Measurements from ENCODE around the gene ABCC6.
"Not testable (repeated sequence)": the region's sequence is repeated elsewhere in the genome, so short reads cannot be mapped to it uniquely, and the experiment has no call there.

ABCC6 gene

DNA sequence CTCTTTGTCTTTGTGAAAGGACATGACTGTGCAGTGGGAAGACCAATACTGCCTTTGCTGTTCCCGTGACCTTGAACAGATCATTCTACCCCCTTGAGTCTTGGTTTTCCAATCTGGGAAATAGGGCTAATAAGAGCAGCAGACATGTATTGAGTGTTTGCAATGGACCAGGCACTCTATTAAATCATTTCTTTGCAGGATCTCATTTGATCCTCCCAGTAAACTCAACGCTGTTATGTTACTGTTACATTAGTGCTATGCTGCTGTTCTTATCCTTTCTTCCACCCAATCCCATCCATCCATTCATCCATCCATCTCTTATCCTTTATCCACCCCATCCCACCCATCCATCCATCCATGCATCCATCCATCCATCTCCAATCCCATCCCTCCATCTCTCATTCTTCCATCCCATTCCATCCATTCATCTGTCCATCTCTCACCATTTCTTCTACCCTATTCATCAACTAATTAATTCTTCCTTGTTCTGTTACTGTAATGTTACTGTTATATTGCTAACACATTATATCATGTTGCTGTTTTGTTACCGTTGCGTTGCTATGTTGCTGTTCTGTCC is 65.1 kb downstream of the ABCC6 start:
- DNase-seq = no peak

DNA sequence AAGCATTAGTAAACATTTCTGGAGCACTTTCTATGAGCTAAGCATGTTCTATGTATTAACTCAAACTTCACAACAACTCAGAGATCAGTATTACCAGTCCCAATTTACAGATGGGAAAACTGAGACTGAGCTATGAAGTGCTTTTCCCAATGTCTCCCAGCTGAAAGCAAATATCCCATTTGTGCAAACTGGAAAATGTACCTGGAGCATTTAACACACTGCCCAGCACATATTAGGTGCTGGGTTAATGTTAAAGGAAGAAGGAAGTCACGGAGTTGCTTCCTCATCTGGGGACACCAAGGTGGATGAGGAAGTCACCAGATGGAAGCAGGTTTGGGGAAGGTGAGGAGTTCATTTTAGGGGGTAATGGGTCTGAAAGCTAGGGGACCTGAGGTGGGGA is 66.1 kb downstream of the ABCC6 start:
- DNase-seq = no peak

DNA sequence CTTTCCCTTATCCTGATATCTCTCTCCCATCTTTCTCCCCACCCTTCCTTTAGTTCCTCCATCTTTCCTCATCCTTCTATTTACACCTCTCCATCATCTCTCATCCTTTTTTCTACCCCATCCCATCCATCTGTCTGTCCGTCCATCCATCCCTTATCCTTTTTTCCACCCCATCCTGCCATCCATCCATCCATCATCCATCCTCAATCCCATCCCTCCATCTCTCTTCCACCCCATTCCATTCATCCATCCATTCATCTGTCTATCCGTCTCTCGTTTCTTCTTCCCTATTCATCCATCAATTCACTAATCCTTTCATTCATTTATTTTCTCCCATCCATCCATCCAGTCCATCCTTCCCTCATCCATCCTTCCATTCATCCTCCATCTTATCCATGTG is 68.1 kb downstream of the ABCC6 start:
- DNase-seq = no peak

DNA sequence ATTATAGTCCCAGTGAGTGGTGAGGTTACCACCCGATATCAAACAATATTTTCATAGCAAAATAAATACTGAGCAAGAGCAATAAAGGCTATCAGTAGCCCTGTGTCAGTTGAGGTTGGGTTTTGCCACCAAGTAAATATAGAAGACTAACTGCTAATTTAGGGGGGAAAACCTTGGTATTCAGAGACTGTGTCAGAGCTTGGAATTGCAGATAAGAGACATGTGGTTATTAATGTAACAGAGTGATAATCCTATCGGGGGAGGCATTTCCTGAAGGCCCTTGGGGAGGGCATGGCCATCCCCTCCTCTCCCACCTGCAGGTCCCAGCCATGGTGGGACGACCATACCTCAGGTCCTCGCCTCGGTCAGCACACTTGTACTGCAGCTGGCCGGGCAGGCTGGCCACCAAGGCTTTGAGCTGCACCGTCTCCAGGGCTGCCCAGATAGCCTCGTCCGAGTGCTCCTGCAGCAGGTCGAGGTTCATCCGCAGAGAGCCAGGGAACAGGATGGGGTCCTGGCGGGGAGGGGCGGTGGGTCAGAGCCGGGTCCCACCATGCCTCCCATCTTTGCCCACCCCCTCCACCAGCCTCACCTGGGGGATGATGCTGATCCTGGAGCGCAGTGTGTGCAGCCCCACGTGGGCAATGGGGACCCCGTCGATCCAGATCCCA is 68.9 kb downstream of the ABCC6 start:
- DNase-seq = no peak

DNA sequence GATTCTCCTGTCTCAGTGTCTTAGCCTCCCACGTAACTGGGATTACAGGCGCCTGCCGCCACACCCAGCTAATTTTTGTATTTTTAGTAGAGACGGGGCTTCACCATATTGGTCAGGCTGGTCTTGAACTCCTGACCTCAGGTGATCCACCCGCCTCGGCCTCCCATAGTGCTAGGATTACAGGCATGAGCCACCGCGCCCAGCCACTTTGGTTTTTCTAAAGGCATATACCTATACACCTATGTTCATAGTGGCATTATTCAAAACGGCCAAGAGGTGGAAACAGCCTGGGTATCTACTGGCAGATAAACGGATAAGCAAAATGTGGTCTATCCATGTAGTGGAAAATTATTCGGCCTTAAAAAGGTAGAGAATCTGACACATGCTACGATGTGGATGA is 70.3 kb downstream of the ABCC6 start:
- not testable (repeated sequence) for DNase-seq

DNA sequence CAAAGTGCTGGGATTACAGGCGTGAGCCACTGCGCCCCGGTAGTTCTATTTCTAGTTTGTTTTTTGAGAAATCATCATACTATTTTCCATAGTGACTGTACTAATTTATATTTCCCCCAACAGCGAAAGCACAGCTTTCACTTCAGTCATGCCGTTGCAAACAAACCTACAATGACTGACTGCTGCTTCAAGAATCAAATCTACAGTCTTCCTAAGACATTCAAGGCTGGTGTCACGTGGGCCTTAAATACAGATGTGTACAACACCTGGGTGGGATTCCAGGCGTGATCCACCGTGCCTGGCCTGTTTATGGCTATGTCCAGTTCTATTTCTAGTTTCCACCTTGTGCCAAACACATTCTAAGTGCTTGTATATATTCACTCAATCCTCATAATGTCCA is 72.0 kb downstream of the ABCC6 start:
- DNase-seq = no peak

DNA sequence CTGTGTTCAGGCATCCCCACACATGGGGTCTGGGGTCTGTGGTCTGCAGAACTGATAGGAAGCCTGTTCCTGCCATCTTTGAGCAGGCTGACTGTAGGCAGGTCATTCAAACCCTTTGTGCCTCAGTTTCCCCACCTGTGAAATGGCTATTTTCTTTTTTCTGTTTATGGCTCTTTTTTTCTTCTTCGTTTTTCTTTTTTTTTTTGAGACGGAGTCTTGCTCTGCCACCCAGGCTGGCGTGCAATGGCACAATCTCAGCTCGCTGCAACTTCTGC is 72.5 kb downstream of the ABCC6 start:
- DNase-seq = no peak

DNA sequence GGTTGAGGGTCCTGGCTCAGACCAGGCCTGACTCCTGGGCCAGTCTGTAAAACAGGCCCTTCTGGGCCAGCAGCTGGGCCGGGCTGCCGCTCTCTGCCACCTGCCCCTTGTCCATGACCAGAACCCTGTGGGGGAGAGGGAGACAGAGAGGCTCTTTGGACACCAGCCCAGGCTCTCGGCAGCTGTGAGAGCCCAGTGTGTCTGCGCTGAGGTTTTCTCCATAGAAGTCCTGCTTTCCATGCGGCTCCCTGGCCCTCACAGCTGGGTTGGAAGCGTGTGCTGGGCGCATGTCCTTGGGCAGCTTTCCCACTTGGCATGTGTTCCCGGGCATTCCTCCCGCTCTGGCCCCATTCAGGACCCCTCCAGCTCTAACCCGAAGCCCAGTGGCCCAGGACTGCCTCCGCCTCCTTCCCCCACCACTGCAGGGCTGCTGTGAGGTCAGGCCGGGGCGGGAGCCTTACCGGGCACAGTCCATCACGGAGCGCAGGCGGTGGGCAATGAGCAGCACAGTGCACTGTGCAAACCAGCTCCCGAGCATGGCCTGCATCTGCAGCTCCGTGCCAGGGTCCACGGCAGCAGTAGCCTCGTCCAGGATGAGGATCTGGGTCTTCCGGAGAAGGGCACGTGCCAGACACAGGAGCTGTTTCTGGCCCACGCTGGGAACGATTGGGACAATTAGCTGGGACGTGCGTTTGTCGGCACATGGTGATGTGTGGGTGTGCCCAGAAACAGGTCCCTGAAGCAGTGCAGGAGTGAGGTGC is 73.0 kb downstream of the ABCC6 start:
- DNase-seq = no peak

DNA sequence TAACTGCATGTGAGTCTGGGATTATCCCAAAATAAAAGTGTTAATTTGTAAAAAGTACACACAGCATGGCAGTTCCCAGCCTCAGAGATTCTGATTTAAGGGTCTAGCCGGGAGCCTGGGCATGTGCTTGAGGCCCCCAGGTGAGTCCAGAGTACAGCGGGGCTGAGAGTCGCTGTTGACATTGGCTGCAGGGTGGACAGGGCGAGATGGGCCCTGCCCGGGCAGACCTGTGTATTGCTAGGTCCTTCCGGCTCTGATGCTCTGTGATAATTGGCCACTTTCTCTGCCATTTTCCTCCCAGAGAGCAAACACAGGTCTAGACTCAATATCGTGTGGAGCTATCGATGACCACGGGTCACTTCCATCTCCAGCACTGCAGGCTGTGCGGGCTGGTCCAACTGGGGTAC is 73.6 kb downstream of the ABCC6 start:
- no peak for DNase-seq

DNA sequence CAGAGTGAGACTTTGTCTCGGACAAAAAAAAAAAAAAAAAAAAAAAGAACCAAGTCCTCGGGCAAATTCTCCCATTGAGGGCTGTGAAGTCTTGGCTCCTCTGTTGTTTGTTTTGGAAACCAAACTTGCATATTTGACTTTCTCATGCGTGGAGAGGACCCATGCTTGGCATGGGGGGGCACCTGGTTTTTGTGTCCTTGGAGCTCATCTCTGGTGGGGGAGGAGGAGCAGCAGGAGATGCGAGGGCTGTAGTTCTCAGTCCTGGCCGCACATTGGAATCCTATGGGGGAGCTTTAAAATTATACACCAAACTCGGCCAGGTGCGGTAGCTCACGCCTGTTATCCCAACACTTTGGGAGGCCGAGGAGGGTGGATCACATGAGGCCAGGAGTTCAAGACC is 74.5 kb downstream of the ABCC6 start:
- no peak for DNase-seq

DNA sequence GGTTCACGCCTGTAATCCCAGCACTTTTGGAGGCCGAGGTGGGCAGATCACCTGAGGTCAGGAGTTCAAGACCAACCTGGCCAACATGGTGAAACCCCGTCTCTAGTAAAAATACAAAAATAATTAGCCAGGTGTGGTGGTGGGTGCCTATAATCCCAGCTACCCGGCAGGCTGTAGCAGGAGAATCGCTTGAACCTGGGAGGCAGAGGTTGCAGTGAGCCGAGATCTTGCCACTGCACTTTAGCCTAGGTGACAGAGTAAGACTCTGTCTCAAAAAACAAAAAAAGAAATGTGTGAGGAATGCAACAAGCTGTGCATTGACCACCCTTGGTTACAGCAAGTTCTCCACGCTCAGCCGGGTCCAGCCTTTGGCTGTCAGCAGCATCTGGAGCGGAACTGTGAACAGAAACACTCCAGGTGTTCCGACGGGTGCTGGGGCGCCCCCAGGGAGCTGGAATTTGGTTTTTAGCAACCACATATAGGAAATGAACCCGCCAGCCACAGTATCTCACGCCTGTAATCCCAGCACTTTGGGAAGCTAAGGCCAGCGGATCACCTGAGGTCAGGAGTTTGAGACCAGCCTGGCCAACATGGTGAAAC is 75.2 kb downstream of the ABCC6 start:
- DNase-seq = not testable (repeated sequence)

DNA sequence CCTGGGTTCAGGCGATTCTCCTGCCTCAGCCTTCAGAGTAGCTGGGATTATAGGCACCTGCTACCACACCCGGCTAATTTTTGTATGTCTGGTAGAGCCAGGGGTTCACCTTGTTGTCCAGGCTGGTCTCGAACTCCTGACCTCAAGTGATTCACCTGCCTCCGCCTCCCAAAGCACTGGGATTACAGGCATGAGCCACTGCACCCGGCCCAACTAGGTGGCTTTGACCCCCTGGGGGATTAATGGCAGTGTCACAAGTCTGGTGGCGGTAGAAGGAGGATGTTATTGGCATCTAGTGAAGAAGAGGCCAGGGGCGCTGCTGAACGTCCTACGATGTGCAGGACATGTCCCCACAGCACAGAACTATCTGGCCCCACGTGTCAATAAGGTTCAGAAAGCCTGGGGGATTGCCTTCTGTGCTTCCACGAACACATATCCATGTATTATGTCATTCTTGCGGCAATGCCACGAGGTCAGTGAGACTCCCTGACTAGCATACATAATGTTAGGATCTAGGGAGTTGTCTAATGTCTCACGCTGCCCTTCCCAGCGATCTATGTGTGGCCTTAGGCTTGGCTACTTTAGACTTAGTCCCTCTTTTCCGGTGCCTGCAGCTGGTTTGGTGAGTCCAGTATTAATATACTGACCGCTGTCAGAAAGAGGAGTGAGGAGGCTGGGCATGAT is 75.8 kb downstream of the ABCC6 start:
- no peak for DNase-seq

DNA sequence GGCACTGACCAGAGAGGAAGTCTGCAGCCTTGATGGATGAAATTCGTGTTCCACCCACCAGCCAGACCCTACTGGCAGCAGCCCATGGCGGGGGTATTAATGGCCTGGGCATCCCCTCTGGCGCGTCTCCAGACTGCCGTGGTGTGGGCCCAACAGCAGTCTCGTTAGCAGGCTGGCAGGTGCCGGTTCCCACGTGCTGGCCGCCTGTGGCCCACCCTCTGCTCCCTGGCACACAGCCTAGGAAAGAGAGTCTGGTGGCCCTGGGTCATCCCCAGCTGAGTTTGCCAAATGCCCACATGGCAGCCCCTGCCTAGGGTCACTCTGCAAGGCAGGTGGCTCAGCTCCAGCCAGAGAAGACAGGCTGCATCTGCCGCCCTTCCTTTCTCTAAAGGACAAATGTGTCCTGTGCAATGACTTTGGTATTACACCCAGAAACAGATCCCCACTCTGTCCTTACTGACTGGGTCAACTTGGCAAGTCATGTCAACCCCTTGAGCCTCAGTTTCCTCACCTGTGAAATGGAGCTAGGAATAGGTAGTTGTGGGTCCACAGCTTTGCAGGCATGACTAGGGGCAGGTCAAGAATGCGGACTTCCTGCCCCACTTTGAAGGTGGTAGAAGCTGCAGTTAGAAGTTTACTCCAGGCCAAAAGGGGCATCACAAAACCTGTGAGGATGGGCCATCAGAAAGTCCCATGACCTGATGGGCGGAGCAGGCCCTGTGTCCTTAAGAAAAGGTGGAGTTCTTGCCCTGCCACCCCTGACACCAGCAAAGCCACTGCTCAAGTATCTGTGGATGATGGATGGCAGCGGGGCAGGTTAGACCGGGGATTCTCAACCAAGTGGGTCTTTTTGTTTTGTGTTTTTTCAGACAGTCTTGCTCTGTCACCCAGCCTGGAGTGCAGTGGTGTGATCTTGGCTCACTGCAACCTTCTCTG is 76.6 kb downstream of the ABCC6 start:
- DNase-seq = no peak

DNA sequence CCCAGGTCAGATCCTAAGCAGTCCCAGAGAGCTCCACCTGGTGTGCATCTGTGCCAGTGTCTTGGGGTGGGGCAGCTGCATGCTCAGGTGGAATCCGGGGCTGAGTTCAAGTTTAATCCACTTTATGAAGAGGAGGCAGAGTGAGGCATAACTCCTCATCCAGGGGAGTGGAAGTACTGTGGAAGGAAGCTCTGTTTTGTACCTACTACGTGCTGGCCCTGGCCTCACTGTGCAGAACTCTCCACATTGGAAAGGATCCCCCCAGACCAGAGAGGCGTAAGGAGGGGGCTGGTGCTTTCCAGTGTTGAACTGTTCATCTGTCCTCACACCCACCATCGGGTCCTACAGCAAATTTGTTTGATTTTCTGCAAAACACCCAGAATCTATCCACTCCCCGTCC is 78.0 kb downstream of the ABCC6 start:
- no peak for DNase-seq

DNA sequence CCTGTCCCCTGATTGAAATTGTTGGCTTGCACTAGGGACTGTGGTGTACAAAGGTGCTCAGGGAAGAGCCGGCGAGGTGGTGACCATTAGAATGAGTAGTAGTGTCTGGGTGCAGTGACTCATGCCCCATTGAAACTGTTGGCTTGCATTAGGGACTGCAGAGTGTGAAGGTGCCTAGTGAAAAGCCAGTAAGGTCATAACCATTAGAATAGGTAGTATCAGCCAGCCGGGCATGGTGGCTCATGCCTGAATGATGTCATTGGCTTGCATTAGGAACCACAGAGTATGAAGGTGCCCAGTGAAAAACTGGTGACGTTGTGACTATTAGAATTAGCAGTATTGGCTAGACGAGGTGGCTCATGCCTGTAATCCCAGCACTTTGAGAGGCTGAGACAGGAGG is 78.9 kb downstream of the ABCC6 start:
- no peak for DNase-seq

DNA sequence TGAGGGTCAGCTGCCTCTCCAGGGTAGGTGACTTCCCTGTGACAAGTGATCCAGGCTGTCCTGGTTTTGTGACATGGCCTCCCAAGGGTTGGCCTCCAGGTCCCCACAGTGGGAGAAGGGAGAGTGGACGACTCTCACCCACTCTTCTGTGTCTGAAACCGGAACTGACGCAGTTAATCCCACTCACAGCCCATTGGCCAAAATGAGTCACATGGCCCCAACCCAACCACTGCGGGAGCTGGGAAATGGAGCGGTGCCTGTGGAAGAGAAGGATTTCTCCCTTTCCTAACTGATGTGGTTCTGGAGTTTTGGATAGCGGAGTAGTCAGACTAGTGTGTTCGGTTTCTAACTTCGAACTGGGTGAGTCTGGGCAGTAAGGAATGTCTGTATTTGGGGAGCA is 79.4 kb downstream of the ABCC6 start:
- DNase-seq = no peak

DNA sequence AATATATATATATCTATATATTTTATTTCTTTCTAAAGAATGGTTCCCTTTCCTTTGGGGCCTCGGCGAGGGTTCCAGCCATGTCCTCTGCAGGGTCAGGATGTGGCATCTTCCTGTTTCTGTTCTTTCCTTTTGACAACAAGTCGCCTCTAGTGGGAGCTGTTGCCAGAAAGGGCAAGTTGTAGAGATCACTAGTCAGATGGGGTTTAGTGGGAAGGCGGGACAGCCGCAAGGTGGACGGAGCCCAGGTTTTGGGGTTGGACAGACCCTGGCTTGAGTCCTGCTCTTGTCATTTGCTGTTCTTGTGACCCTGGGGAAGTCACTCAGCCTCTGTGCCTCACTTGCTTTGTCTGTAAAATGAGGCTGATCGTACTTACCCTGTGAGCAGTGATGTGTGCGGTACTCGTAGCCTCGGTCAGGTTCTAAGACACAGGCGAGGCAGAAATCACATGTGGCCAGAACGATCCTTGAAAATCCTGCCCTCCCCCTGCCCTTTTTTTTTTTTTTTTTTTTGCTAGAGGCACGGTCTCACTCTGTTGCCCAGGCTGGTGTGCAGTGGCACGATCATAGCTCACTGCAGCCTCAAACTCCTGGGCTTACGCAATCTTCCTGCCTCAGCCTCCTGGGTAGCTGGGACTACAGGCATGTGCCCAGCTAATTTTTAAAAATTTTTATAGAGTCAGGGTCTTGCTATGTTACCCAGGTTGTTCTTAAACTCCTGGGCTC is 80.1 kb downstream of the ABCC6 start:
- DNase-seq = no peak

DNA sequence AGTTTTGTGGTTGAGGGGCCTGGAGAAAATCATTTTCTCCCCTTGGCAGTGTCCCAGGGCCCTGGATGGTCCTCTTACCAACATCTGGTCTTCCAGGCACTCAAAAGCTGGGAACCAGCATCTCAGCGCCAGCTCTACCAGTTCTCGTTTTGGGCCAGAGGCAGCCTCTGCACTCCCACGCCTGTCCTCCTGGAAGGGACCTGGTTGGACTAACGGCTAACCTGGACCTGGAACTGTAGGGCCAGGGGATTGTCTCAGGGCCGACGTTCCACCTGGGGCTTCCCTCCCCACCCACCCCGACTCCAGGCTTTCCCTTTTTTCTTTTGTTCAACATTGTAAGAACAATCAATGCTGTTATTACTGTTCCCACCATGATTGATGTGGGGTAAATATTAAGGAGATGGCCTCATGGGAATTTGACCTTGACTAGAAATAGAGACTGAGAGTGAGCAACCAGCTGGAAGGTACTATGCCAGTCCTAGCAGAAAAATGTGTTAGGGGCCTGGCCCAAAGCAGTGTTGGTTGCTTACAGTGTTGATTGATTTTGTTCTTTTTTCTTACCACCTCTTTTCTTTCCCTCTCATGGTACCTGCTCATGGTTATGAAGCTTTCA is 81.4 kb downstream of the ABCC6 start:
- no peak for DNase-seq

DNA sequence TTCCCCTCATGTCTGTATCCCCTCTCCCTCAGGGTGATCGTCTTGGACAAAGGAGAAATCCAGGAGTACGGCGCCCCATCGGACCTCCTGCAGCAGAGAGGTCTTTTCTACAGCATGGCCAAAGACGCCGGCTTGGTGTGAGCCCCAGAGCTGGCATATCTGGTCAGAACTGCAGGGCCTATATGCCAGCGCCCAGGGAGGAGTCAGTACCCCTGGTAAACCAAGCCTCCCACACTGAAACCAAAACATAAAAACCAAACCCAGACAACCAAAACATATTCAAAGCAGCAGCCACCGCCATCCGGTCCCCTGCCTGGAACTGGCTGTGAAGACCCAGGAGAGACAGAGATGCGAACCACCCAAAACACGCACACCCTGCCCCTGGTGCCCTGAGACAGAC is 82.2 kb downstream of the ABCC6 start:
- no peak for DNase-seq

DNA sequence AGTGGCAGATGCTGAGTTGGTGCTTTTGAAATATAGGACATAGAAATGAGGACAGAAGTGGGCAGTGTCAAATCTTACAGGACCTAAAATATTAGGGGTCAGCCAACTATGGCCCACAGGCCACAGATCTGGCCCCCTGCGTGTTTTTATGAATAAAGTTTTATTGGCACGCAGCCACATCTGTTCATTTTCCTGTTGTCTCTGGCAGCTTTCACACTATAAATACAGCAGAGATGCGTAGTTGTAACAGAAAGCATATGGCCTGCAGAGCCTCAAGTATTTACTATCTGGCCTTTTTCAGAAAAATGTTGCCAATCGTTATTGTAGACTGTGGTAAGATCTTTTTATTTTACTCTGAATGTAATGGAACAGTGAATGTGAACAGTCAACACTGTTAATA is 82.8 kb downstream of the ABCC6 start:
- no peak for DNase-seq

DNA sequence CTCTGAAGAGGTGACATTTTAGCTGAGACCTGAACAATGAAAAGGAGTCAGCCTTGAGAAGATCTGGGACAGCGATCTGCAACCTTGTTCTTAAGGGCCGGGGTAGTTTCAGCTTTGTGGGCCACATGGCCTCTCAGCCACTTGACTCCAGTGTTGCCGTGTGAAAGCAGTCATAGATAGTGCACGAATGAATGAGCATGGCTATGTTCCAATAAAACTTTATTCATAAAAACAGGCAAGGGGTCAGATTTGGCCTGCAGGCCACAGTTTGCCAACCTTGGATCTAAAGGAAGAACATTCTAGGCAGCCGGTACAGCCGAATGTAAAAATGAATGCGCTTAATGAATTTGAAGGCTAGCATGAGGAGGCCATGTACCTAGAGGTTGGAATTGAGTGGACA is 83.5 kb downstream of the ABCC6 start:
- DNase-seq = no peak
